Loucy (cell line): ENCODE measurements around the gene ZFHX2.

Experiments used
- EZH2phosphoT487 ChIP-seq: fragments of 200-600 bp; IDR thresholded peaks from 2 replicates; pipeline ENCODE4 v1.6.1; 2018; ENCODE audit warnings: antibody characterized with exemption, mild to moderate bottlenecking, moderate library complexity, borderline replicate concordance
- TF ChIP-seq, protein P1 (sequence below): fragments of 200-600 bp; sonication (generic); conservative IDR thresholded peaks from 2 replicates; pipeline ENCODE4 v1.5.1; 2014; ENCODE audit warnings: mild to moderate bottlenecking, antibody characterized with exemption, low read length

DNA sequence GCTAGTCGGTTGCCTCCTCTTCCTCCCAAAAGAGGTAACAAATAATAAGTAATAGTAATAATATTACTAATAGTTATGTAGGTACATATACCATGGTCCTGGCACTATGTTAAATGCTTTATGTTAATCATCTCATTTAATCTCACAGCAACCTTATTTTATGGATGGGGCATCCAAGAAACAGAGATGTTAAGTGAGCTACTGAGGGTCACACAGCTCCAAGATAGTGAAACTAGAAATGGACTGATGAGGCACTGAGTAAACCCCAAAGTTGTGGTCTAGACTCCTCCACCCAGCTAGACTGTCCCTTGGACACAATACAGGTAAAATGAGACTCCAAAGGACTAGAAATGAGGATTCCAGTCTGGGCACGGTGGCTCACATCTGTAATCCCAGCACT, 15.1 kb downstream of the ZFHX2 start:
- TF ChIP-seq, protein P1, sequence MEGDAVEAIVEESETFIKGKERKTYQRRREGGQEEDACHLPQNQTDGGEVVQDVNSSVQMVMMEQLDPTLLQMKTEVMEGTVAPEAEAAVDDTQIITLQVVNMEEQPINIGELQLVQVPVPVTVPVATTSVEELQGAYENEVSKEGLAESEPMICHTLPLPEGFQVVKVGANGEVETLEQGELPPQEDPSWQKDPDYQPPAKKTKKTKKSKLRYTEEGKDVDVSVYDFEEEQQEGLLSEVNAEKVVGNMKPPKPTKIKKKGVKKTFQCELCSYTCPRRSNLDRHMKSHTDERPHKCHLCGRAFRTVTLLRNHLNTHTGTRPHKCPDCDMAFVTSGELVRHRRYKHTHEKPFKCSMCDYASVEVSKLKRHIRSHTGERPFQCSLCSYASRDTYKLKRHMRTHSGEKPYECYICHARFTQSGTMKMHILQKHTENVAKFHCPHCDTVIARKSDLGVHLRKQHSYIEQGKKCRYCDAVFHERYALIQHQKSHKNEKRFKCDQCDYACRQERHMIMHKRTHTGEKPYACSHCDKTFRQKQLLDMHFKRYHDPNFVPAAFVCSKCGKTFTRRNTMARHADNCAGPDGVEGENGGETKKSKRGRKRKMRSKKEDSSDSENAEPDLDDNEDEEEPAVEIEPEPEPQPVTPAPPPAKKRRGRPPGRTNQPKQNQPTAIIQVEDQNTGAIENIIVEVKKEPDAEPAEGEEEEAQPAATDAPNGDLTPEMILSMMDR = no peak
- TF ChIP-seq EZH2phosphoT487 = no peak
